ENCODE data around the gene SCLY.
"Not testable (repeated sequence)": the region's sequence is repeated elsewhere in the genome, so short reads cannot be mapped to it uniquely, and the experiment has no call there.

The SCLY gene

DNA sequence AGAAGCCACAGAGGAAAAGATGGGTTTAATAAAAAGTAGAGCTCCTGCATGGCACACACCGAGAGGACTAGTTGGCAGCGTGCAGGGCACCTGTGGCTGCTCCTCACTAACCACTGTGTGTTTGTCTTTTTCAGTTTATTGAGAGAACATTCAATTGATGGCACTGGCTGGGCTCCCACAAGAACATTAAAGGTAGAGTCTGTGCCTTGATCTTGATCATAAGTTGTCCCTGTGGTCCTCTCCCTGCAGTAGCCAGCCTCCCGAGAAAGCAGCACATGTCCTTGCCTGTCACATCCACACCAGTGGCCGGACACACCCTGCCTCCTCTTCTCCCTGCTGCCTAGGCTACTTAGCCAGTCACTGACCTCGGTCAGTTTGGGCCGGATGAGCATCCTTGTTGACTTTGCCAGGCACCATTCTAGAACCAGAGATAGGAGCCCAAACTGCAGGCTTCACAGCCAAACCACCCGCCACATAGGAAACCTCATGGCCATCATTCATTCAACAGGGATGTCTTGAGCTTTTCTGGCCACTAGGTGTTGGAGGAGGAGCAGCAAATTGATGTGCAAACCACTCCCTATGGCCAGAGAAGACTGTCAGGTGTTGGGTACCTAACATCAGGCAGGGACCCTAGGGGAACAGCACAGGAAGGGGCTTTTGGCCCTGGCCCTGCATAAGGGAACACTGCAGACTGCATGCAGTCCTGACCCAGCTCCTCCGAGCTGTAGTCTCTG is 30.2 kb upstream of the SCLY start:
- ATAC-seq: no peak
- H3K4me3 Mint-ChIP-seq: no peak overlapping the region
- no peak for DNase-seq (ENCODE audit: low spot score in 2 of 2)
- H3K4me1 Mint-ChIP-seq: peaks cover 2% of the 10 kb centered on the region
- peak overlapping the region; percentile 78 for H3K27ac Mint-ChIP-seq
- H3K9me3 Mint-ChIP-seq: no peaks in the 10 kb centered on the region
- peaks cover 99% of the 10 kb centered on the region for H3K36me3 Mint-ChIP-seq

DNA sequence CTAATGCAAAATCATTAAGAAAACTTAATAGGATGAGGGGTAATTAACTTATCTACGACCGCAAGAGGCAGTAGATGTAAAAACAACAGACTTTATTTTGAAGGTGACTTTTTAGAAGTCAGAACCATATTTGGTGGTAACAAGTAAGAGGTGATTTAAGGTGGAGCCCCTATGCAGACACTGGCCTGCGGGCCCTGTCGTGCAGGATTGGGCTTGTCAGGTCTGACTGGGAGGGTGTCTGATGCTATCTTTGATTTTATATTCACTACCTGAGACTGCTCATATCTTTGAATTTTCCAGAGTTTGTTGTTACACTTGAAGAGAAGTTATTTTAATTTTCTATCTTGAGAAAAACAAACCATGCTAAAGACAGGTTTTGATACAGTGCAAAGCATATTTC is 29.1 kb upstream of the SCLY start:
- Mint-ChIP-seq H3K36me3 (peaks cover 99% of the 10 kb centered on the region), H3K27ac (peak overlapping the region; percentile 78)

DNA sequence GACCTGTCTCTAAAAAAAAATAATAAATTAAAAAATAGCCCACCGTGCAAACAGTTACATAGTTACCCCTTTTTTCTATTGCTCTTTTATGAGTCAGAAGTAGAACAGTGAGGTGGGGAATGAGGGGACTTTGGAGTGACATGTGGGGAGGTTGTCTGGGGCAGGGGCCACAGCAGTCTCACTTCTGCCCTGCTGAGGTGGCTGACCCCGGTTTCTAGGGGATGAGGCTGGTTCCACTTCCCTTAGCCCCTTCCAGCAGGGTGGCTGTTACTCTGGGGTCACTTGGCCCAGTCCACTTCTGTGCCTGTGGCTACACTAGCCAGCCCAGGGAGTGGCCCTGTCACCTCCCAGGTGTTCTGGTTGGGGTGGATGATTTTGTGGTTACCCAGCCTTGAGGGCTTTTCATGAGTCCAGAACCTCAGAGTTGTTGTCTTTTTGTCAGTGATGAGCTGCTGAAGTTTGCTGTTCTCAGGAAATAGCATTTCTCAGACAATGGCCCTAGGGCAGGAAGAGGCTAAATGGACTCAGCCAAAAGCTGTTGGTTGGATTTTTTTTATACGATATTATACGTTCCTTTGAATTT is 28.0 kb upstream of the SCLY start:
- H3K27ac Mint-ChIP-seq: peak overlapping the region; percentile 10
- no peak overlapping the region for H3K4me3 Mint-ChIP-seq
- H3K9me3 Mint-ChIP-seq: no peaks in the 10 kb centered on the region
- no peaks in the 10 kb centered on the region for H3K4me1 Mint-ChIP-seq
- DNase-seq (ENCODE audit: low spot score in 2 of 2) (no peak), ATAC-seq (no peak)
- peaks cover 99% of the 10 kb centered on the region for H3K36me3 Mint-ChIP-seq

More for the DNA sequence above, 29.1 kb upstream of the SCLY start:
- ATAC-seq: no peak
- DNase-seq (ENCODE audit: low spot score in 2 of 2): no peak
- no peaks in the 10 kb centered on the region for H3K4me1 Mint-ChIP-seq
- H3K4me3 Mint-ChIP-seq: no peak overlapping the region
- H3K9me3 Mint-ChIP-seq: no peaks in the 10 kb centered on the region

DNA sequence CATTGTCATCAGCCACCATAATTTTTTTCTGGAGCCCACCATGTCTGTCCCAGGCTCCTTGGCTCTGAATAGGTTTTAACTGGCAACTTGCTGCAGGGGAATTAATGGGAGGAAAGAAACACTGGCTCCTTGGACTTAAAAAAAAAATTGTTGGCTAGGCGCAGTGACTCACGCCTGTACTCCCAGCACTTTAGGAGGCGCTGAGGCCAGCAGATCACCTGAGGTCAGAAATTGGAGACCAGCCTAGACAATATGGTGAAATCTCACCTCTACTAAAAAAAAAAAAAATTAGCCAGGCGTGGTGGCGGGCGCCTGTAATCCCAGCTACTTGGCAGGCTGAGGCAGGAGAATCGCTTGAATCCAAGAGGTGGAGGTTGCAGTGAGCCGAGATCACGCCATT is 26.8 kb upstream of the SCLY start:
- not testable (repeated sequence) for H3K4me3 Mint-ChIP-seq; H3K27ac Mint-ChIP-seq; ATAC-seq; DNase-seq (ENCODE audit: low spot score in 2 of 2); H3K9me3 Mint-ChIP-seq; H3K4me1 Mint-ChIP-seq
- peaks cover 100% of the 10 kb centered on the region for H3K36me3 Mint-ChIP-seq

DNA sequence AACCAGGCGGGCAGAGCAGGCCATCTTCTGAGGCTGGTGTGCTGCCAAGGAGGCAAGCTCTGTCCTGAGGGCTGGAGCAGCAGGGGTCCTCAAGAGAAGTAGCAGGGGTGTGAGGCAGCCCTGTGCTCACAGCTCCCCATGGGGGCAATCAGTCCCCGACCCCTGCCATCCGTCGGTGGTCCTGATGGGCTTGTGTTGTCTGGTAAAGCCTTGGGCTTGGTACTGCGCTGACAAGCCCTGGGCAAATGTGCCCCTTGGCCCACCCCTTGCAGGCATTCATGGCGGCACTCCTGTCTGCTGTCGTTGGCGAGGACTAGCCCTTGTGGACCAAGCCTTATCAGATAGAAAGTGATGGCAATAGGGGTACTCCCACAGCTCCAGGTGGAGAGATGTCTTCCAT is 22.6 kb upstream of the SCLY start:
- ATAC-seq: no peak

DNA sequence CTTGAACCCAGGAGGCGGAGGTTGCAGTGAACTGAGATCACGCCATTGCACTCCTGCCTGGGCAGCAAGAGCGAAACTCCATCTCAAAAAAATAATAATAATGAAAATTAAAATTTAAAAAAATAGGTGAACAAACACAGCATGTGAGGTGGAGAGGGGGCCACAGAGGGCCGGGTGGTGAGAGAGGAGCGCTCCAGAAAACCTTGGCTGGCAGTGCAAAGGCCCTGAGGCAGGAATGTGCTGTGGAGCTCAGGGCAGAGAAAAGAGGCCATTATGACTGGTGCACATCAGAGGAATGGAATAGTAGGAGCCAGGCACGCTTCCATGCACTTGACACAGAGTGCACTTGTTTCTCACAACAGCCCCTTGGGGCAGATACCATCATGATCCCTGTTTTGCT is 21.6 kb upstream of the SCLY start:
- Mint-ChIP-seq H3K4me3 (no peak overlapping the region), H3K27ac (peak overlapping the region; percentile 89), H3K9me3 (no peaks in the 10 kb centered on the region), H3K36me3 (peaks cover 80% of the 10 kb centered on the region), H3K4me1 (peaks cover 10% of the 10 kb centered on the region)
- DNase-seq (ENCODE audit: low spot score in 2 of 2) (no peak), ATAC-seq (no peak)

More for the DNA sequence above, 22.6 kb upstream of the SCLY start:
- Mint-ChIP-seq H3K4me3 (no peak overlapping the region), H3K27ac (peak overlapping the region; percentile 50), H3K36me3 (peaks cover 85% of the 10 kb centered on the region), H3K9me3 (no peaks in the 10 kb centered on the region), H3K4me1 (peaks cover 10% of the 10 kb centered on the region)
- DNase-seq (ENCODE audit: low spot score in 2 of 2): no peak

DNA sequence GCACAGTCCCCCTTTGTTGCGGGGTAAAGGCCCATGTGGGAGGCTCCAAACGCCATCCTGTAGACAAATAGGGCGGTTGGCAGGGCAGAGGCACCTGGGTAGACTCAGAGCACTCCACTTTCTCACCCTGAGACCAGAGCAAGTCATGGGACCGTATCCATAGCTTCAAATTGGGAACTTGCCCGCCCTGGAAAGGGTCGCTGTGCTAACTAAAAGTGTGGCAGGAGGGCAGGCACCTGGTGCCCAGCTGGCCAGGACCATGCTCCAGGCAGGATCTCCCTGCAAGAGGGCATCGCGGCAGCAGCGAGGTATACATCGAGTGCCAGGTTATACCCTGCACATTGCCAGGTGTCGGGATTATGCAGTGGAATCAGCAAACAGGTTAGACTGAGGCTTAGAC is 20.8 kb upstream of the SCLY start:
- H3K4me1 Mint-ChIP-seq: peaks cover 10% of the 10 kb centered on the region
- H3K4me3 Mint-ChIP-seq: no peak overlapping the region
- no peaks in the 10 kb centered on the region for H3K9me3 Mint-ChIP-seq
- H3K36me3 Mint-ChIP-seq: peaks cover 72% of the 10 kb centered on the region
- ATAC-seq: no peak
- no peak for DNase-seq (ENCODE audit: low spot score in 2 of 2)
- peak overlapping the region; percentile 89 for H3K27ac Mint-ChIP-seq

DNA sequence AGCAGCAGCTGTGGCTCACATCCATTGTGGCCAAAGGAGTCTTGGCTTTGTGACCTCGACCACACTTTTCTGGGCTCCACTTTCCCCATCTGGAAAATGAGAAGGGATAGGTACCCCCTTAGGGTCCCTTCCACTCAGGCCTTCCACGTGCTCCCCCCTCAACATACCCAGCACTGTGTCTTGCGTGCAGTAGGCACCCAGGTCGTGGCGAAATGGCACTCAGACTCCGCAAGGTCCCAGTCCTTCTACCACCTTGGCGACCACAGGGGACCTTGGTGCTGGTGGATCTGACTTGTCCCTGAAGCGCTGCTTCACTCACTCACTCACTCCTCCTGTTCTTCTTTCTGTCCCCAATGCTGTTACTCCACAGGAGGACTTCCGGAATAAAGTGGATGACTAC is 19.9 kb upstream of the SCLY start:
- H3K27ac Mint-ChIP-seq: peak overlapping the region; percentile 89

DNA sequence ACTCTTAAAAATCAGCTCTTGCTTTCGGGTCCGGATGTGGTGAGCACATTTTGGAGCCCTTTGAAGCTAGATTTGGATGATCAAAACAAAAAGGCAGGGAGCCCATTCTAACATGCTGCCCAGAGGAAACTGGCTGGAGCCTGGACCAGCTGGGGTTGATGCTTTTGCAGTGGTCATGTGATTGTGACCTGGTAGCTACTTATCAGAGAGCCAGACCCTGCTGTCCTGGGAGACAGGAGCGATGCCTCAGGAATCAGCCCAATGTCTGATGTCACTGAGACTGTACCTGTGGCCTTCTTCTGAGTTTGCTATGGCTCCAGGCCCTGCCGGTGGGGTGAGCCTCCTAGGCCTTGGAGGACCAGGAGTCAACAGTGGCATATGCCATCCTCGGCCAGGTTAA is 18.7 kb upstream of the SCLY start:
- H3K36me3 Mint-ChIP-seq: peaks cover 71% of the 10 kb centered on the region
- no peak for ATAC-seq
- H3K4me1 Mint-ChIP-seq: peaks cover 10% of the 10 kb centered on the region

More for the DNA sequence above, 19.9 kb upstream of the SCLY start:
- H3K4me1 Mint-ChIP-seq: peaks cover 10% of the 10 kb centered on the region
- peaks cover 71% of the 10 kb centered on the region for H3K36me3 Mint-ChIP-seq
- no peaks in the 10 kb centered on the region for H3K9me3 Mint-ChIP-seq
- DNase-seq (ENCODE audit: low spot score in 2 of 2) (no peak), ATAC-seq (no peak)
- H3K4me3 Mint-ChIP-seq: no peak overlapping the region

DNA sequence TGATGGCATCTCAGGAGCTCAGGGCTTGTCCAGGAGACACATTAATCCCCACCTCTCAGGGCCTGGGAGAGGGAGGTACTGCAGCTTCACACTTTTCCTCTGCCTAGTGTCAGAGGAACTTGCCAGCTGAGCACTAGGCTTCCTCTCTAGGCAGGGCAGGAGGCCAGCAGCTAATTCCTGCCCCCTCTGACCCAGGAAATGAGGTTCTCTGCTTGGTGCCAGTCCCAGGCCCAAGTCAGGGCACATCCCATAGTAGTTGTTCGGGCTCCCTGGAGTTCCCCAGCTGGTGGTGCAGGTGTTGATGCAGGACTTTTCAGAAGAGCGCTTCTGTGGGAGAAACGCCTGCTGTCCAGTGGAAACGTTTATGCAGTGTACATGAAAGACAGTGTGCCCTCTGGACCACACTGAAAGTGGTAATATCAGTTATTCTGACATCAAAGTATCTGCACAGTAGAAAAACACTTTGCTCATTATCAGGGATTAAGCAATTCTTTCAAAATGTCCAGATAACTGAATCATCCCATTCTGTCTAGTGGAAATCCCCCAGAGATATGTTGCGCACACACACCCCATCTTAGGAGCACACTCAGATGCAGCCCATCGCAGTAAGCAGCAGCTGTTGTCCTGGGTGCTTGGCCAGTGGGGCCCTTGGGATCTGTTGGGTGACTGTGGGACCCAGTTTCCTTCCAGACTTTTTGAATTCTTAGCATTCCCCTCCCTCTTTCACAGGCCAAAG is 17.8 kb upstream of the SCLY start:
- DNase-seq (ENCODE audit: low spot score in 2 of 2): no peak
- peaks cover 7% of the 10 kb centered on the region for H3K9me3 Mint-ChIP-seq
- H3K27ac Mint-ChIP-seq: peak overlapping the region; percentile 34
- H3K36me3 Mint-ChIP-seq: peaks cover 61% of the 10 kb centered on the region
- no peak for ATAC-seq
- H3K4me1 Mint-ChIP-seq: peaks cover 10% of the 10 kb centered on the region
- no peak overlapping the region for H3K4me3 Mint-ChIP-seq

More for the DNA sequence above, 18.7 kb upstream of the SCLY start:
- no peak for DNase-seq (ENCODE audit: low spot score in 2 of 2)
- Mint-ChIP-seq H3K9me3 (no peaks in the 10 kb centered on the region), H3K4me3 (no peak overlapping the region), H3K27ac (peak overlapping the region; percentile 89)

DNA sequence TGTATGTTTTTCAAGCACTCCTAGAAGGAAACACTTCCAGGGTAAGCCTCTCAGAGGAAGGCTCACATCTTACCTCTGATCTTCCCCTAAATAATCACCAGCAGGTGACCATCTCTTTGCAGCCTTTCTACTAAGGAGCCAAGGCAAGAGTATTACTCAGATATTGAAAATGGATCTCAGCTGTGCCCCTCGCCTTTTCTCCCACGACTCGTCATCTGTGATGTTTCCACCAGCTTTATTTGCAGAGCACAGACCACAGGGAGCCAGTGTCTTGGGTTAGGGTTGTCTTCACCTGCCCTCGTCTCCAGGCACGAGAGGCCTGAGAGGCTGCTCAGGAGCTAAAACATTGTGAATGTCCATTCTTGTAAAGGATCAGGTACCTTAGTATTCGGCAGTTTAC is 16.9 kb upstream of the SCLY start:
- H3K36me3 Mint-ChIP-seq: peaks cover 53% of the 10 kb centered on the region
- DNase-seq (ENCODE audit: low spot score in 2 of 2) (no peak), ATAC-seq (no peak)
- no peak overlapping the region for H3K4me3 Mint-ChIP-seq
- peak overlapping the region; percentile 6 for H3K27ac Mint-ChIP-seq
- peaks cover 10% of the 10 kb centered on the region for H3K4me1 Mint-ChIP-seq
- peaks cover 10% of the 10 kb centered on the region for H3K9me3 Mint-ChIP-seq

DNA sequence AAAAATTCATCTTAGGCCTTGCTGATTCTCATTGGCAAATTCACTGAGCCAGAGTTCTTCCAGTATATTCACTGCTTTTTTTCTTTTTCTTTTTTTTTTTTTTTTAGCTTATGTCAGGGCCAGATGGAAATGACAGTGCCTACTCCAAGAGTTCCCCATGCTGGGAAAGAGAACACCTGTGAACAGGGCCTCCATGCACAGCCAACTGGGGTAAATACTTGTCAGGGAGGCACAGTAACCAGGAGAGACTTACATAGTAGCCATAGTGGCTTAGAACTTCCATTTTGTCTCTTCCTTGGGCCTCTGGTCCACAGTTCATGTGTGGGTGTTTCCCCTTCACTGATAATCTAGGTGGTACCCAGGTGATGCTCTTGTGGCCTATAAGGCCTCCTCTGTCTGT is 15.2 kb upstream of the SCLY start:
- Mint-ChIP-seq H3K36me3 (peaks cover 51% of the 10 kb centered on the region), H3K4me3 (no peak overlapping the region)

DNA sequence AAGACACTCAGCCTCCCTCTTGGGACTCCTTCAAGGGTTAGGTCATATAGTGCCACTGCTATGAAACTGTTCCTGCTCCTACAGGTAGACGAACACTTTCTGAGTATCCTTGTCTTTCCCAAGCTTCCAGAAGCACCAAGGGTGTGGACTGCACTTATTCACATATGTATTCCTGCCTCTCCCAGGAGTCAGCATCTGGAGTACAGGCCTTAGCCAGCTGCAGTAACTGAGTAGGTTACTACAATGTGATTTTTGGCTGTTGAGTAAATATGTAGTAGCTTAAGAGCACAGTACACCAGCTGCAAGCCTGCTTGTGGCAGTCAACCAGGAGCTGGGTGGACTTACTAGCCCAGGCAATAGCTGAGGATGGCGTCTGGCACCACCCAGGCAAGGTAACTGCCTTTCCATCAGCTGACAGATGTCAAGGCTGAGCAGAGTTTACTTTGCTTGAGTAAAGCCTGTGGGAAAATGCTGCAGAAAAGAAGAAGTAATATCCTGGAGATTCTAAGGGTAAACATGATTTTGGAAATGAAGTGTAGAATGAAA is 14.0 kb upstream of the SCLY start:
- DNase-seq (ENCODE audit: low spot score in 2 of 2) (no peak), ATAC-seq (no peak)
- Mint-ChIP-seq H3K36me3 (peaks cover 39% of the 10 kb centered on the region), H3K4me1 (no peaks in the 10 kb centered on the region), H3K4me3 (no peak overlapping the region), H3K9me3 (peaks cover 10% of the 10 kb centered on the region), H3K27ac (no peak overlapping the region)

More for the DNA sequence above, 15.2 kb upstream of the SCLY start:
- no peak for DNase-seq (ENCODE audit: low spot score in 2 of 2)
- Mint-ChIP-seq H3K9me3 (peaks cover 10% of the 10 kb centered on the region), H3K4me1 (peaks cover 6% of the 10 kb centered on the region), H3K27ac (no peak overlapping the region)
- no peak for ATAC-seq

DNA sequence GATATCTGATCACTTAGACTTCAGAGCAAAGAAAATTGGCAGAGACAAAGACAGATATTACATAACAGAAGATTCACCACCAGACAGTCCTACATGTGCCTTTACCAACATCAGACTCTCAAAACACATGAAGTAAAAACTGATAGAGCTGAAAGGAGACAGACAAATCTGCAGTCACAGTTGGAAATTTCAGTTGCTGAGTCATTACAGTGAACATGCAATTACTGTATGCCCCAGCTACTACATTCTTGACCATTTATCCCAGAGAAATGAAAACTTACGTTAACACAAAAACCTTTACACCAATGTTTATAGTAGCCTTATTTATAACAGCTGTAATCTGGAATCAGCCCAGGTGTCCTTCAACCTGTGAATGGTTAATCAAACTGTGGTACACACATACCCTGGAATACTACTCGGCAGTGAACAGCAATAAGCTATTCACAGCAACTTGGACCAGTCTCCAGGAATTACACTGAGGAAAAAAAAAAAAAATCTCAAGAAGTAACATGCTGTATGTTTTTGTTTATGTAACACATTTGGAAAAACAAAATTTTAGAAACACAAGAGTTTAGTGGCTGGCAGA is 7.5 kb upstream of the SCLY start:
- ATAC-seq: no peak
- no peak overlapping the region for H3K27ac Mint-ChIP-seq
- peaks cover 3% of the 10 kb centered on the region for H3K9me3 Mint-ChIP-seq
- no peak for DNase-seq (ENCODE audit: low spot score in 2 of 2)
- H3K36me3 Mint-ChIP-seq: no peaks in the 10 kb centered on the region
- no peak overlapping the region for H3K4me3 Mint-ChIP-seq
- peaks cover 5% of the 10 kb centered on the region for H3K4me1 Mint-ChIP-seq

DNA sequence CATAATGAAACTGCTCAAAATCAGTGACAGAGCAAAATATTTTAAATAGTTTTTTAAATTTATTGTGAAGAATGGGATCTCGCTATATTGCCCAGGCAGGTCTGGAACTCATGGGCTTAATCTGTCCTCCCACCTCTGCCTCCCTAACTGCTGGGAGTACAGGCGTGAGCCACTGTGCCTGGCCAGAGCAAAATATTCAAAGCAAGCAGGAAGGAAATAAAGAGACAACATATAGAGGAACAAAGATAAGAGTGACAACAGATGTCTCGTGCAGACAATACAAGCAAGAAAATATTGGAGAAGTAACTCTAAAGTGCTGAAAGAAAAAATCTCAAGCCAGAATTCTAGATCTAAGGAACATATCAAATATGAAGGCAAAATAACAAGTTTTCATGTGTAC is 5.0 kb upstream of the SCLY start:
- H3K36me3 Mint-ChIP-seq: no peaks in the 10 kb centered on the region
- no peak overlapping the region for H3K27ac Mint-ChIP-seq
- H3K9me3 Mint-ChIP-seq: peaks cover 2% of the 10 kb centered on the region
- H3K4me1 Mint-ChIP-seq: peaks cover 21% of the 10 kb centered on the region
- DNase-seq (ENCODE audit: low spot score in 2 of 2): no peak
- H3K4me3 Mint-ChIP-seq: no peak overlapping the region
- ATAC-seq: no peak

All from stimulated activated effector memory CD8-positive, alpha-beta T cell treated with anti-CD3 and anti-CD28 coated beads, Interleukin-12 subunit alpha, Interleukin-12 subunit beta, amount 100 ng/mL, for 72 hours (primary cell).